ENCODE data around the gene PRXL2A.

DNA sequence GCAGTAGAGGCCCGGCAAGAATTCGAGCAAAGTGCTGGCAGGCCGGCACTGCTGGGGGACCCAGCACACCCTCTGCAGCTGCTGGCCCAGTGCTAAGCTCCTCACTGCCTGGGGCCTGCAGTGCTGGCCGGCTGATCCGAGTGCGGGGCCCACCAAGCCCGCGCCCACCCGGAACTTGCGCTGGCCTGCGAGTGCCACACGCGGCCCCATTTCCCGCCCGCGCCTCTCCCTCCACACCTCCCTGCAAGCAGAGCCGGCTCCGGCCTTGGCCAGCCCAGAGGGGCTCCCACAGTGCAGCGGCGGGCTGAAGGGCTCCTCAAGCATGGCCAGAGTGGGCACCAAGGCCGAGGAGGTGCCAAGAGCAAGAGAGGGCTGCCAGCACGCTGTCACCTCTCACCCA, 48.7 kb upstream of the PRXL2A start:
- no peak for TF ChIP-seq EZH2 (IDR thresholded peaks at IDR 0.05; ENCODE audit: insufficient read depth, low read length)
- TF ChIP-seq, protein P1, sequence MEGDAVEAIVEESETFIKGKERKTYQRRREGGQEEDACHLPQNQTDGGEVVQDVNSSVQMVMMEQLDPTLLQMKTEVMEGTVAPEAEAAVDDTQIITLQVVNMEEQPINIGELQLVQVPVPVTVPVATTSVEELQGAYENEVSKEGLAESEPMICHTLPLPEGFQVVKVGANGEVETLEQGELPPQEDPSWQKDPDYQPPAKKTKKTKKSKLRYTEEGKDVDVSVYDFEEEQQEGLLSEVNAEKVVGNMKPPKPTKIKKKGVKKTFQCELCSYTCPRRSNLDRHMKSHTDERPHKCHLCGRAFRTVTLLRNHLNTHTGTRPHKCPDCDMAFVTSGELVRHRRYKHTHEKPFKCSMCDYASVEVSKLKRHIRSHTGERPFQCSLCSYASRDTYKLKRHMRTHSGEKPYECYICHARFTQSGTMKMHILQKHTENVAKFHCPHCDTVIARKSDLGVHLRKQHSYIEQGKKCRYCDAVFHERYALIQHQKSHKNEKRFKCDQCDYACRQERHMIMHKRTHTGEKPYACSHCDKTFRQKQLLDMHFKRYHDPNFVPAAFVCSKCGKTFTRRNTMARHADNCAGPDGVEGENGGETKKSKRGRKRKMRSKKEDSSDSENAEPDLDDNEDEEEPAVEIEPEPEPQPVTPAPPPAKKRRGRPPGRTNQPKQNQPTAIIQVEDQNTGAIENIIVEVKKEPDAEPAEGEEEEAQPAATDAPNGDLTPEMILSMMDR (IDR thresholded peaks at IDR 0.05; ENCODE audit: insufficient read depth, low read depth, low read length) = no peak
